WTC11 (cell line): ENCODE results near the gene TCP11.

Source experiments
- CREB1 ChIP-seq: sonication (generic); formaldehyde crosslinking; IDR thresholded peaks from 2 replicates; pipeline ENCODE4 v1.8.0; 2023; ENCODE audit warnings: mild to moderate bottlenecking, missing genetic modification reagents
- ESRRA ChIP-seq: sonication (generic); formaldehyde crosslinking; IDR thresholded peaks from 2 replicates; pipeline ENCODE4 v1.8.1; 2022; ENCODE audit warnings: mild to moderate bottlenecking, missing genetic modification reagents, borderline replicate concordance
- FOXP1 ChIP-seq: sonication (generic); formaldehyde crosslinking; IDR thresholded peaks from 2 replicates; pipeline ENCODE4 v1.8.0; 2022; ENCODE audit warnings: missing genetic modification reagents, mild to moderate bottlenecking, moderate library complexity, borderline replicate concordance
- KAT7 ChIP-seq: sonication (generic); formaldehyde crosslinking; IDR thresholded peaks from 2 replicates; pipeline ENCODE4 v1.8.1; 2023; ENCODE audit warnings: missing genetic modification reagents, mild to moderate bottlenecking, borderline replicate concordance
- MLX ChIP-seq: sonication (generic); formaldehyde crosslinking; IDR thresholded peaks from 2 replicates; pipeline ENCODE4 v1.8.1; 2023; ENCODE audit warnings: mild to moderate bottlenecking, missing genetic modification reagents, moderate library complexity
- MXD4 ChIP-seq: fragments of 250-450 bp; sonication (Bioruptor Pico); IDR thresholded peaks from 2 replicates; pipeline ENCODE4 v1.8.0; 2021; ENCODE audit warnings: mild to moderate bottlenecking, moderate library complexity, borderline replicate concordance
- NR2C2 ChIP-seq: sonication (generic); formaldehyde crosslinking; IDR thresholded peaks from 2 replicates; pipeline ENCODE4 v1.8.0; 2022; ENCODE audit warnings: mild to moderate bottlenecking, missing genetic modification reagents
- RELA ChIP-seq: sonication (generic); formaldehyde crosslinking; IDR thresholded peaks from 2 replicates; pipeline ENCODE4 v1.8.1; 2022; ENCODE audit warnings: missing genetic modification reagents, mild to moderate bottlenecking, borderline replicate concordance
- TEAD1 ChIP-seq: sonication (generic); formaldehyde crosslinking; IDR thresholded peaks from 2 replicates; pipeline ENCODE4 v1.8.0; 2022; ENCODE audit warnings: mild to moderate bottlenecking, missing genetic modification reagents
- ZNF138 ChIP-seq: sonication (generic); formaldehyde crosslinking; conservative IDR thresholded peaks from 2 replicates; pipeline ENCODE4 v1.8.1; 2022; ENCODE audit warnings: mild to moderate bottlenecking, moderate library complexity, missing genetic modification reagents
- TF ChIP-seq, protein P1 (sequence below): fragments of 200-600 bp; IDR thresholded peaks from 2 replicates; pipeline ENCODE4 v1.8.0; 2022; ENCODE audit warnings: antibody characterized with exemption
- TF ChIP-seq, protein P2 (sequence below): sonication (generic); formaldehyde crosslinking; IDR thresholded peaks from 2 replicates; pipeline ENCODE4 v1.8.1; 2022; ENCODE audit warnings: low read depth, mild to moderate bottlenecking, moderate library complexity, missing genetic modification reagents, borderline replicate concordance
- TF ChIP-seq, protein P3 (sequence below): sonication (generic); formaldehyde crosslinking; IDR thresholded peaks from 2 replicates; pipeline ENCODE4 v1.8.1; 2022; ENCODE audit warnings: mild to moderate bottlenecking, moderate library complexity, missing genetic modification reagents
- TF ChIP-seq, protein P4 (sequence below): sonication (generic); formaldehyde crosslinking; conservative IDR thresholded peaks from 2 replicates; pipeline ENCODE4 v1.8.1; 2022; ENCODE audit warnings: mild to moderate bottlenecking, missing genetic modification reagents

GRCh38 chr6:35070111-35070510 is 71.0 kb downstream of the TCP11 start:
- TF ChIP-seq, protein P1, sequence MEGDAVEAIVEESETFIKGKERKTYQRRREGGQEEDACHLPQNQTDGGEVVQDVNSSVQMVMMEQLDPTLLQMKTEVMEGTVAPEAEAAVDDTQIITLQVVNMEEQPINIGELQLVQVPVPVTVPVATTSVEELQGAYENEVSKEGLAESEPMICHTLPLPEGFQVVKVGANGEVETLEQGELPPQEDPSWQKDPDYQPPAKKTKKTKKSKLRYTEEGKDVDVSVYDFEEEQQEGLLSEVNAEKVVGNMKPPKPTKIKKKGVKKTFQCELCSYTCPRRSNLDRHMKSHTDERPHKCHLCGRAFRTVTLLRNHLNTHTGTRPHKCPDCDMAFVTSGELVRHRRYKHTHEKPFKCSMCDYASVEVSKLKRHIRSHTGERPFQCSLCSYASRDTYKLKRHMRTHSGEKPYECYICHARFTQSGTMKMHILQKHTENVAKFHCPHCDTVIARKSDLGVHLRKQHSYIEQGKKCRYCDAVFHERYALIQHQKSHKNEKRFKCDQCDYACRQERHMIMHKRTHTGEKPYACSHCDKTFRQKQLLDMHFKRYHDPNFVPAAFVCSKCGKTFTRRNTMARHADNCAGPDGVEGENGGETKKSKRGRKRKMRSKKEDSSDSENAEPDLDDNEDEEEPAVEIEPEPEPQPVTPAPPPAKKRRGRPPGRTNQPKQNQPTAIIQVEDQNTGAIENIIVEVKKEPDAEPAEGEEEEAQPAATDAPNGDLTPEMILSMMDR: no peak
- TF ChIP-seq TEAD1 (no peak), CREB1 (CRISPR knock-in tag) (no peak), FOXP1 (CRISPR knock-in tag) (no peak), MLX (no peak), MXD4 (no peak), RELA (no peak), KAT7 (no peak), NR2C2 (CRISPR knock-in tag) (no peak), ZNF138 (CRISPR knock-in tag) (no peak), ESRRA (no peak)
- TF ChIP-seq, protein P2, sequence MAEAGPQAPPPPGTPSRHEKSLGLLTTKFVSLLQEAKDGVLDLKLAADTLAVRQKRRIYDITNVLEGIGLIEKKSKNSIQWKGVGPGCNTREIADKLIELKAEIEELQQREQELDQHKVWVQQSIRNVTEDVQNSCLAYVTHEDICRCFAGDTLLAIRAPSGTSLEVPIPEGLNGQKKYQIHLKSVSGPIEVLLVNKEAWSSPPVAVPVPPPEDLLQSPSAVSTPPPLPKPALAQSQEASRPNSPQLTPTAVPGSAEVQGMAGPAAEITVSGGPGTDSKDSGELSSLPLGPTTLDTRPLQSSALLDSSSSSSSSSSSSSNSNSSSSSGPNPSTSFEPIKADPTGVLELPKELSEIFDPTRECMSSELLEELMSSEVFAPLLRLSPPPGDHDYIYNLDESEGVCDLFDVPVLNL (CRISPR knock-in tag): no peak
- TF ChIP-seq, protein P3, sequence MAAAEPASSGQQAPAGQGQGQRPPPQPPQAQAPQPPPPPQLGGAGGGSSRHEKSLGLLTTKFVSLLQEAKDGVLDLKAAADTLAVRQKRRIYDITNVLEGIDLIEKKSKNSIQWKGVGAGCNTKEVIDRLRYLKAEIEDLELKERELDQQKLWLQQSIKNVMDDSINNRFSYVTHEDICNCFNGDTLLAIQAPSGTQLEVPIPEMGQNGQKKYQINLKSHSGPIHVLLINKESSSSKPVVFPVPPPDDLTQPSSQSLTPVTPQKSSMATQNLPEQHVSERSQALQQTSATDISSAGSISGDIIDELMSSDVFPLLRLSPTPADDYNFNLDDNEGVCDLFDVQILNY (CRISPR knock-in tag): no peak
- TF ChIP-seq, protein P4, sequence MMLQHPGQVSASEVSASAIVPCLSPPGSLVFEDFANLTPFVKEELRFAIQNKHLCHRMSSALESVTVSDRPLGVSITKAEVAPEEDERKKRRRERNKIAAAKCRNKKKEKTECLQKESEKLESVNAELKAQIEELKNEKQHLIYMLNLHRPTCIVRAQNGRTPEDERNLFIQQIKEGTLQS (CRISPR knock-in tag): no peak
